SK-N-DZ (cell line): ENCODE measurements around the gene VWDE.
A peak's percentile ranks its signal among the peaks of the same experiment; 100 is the strongest.

Experiments used
- DNase-seq: peaks from one replicate; pipeline ENCODE4 v3.0.0-alpha.2; 2015; ENCODE audit warnings: low spot score

Gene VWDE

DNA sequence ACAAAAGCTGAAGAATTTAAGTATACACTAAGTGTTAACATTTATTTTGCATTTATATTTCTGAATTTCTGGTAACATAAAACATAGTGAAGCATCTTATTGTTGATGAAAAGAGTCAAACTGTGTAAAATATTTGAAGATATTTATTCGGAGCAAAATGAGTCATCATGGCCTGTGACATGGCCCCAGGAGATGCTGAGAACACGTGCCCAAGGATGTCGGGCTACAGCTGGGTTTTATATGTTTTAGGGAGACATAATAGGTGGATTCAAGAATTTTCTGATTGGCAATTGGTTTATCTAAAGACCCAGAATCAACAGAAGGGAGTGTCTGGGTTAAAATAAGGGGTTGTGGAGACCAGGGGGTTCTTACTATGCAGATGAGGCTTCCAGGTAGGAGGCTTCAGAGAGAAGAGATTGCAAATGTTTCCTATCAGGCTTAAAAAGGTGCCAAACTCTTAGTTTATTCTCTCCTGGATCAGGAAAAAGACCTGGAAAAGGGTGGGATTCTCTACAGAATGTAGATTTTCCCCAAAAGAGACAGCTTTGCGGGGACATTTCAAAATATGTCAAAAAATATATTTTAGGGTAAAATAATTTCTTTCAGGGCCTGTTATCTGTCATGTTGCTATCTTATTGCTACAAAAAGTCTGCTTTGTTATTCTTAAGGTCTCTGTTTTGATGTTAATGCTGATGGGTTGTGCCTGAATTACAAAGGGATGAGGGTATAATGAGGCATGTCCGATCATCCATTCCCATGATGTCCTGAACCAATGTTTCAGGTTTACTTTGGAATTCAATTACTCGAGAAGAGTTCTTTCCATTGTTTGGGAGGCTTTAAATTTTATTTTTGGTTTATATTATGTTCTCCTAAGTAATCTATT lies 74.5 kb downstream of the VWDE start:
- DNase-seq: no peak

DNA sequence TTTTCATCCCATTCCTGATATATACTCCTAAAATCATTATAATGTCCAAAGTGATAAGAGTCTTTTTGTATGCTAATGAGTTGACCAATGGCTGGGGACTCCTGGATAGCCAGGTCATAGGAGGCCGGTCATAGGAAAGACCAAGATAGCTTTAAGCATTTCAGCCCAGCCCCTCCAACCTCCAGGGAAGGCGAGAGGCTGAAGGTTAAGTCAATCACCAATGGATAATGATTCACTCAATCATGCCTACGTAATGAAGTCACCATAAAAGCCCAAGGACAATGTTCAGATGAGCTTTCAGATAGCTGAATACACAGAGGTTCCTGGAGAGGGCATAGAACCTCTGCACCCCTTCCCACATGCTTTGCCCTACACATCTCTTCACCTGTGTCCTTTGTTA lies 75.7 kb downstream of the VWDE start:
- DNase-seq: no peak

GRCh38 chr7:12325646-12326045 lies 78.0 kb downstream of the VWDE start:
- no peak for DNase-seq

DNA sequence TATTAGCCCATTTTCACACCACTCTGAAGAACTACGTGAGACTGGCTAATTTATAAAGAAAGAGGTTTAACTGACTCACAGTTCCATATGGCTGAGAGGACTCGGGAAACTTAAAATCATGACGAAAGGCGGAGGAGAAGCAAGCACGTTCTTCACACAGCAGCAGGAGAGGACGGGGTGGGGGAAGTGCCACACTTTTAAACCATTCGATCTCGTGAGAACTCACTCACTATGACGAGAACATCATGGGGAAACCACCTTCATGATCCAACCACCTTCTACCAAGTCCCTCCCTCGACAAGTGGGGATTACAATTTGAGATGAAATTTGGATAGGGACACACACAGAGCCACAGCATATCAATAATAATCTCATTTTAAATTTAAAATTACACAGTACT lies 80.2 kb downstream of the VWDE start:
- no peak for DNase-seq

DNA sequence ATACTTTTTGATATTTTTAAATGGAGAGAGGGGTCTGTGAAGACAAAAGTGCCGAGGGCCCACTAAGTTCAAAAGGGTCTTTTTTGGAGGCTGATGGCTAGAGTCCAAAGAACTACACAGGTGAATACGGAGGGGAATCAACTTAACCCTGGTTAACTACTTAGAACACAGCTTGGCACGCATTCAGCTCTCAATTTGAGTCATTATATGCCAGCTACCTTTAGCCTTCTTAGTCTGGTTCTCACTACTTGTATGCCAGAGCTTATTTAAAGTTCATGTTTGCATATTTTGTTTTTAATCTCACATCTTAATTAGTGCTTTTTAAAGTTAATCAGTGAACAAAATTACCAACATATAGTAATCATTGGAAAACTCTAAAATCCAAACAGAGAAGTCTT lies 80.8 kb downstream of the VWDE start:
- DNase-seq: no peak

DNA sequence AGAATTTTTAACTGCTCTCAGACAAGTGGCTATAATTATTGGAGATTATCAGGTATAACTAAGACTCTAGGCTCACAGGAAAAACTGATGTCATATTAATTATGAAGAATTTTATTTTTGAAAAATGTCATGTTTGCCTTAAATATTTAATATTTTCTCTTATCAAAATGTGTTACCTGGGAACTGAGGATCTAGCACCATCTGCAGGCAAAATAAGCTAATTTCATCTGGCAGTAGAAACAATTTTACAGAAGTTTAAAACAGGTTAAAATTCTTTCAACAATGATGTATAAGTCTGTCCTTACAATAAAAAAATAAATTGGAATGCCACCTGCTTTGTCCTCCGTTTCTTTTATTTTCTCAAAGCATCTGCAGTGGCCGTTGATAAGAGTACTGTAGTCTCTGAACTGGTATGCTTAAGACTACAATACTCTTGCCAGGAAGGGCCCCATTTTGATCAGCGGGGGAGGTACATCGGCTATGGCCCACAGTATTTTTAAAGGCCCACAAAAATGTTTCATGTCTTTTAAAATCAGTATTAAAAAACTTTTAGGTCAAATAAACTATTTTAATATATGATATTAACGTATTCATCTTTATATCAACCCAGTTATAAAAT lies 81.3 kb downstream of the VWDE start:
- DNase-seq: peak; percentile 20

DNA sequence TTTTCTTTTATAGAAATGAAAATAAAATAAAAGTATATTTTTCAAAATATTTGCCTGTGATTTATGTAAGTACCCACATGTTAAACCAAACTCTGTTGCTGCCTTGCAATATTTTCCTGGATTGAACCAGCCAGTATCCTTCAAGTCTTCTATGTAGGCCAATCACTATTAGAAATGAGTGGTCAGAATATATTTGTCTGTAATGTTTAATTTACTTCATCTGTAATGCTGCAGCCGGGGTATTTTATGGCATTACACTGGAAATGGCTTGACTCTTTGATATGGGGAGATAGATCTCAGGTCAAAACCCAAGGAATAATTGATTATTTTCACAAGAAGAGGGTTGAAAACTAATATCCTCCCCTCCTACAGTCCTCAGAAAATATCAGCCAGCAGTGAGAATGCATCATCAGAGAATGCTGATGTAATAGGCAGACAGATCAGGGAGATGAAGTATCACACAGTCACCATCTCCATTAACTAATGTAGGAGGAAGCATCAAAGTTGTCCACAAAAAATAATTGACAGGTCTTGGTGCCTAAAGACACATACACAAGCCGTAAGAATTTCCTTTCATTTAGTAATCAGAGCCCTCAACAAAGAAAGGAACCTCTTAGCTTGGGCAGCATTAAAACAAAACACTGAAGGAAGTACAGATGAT lies 82.5 kb downstream of the VWDE start:
- DNase-seq: no peak

- DNase-seq: no peak
Measured at GRCh38 chr7:12320241-12320986, 83.3 kb downstream of the VWDE start.

GRCh38 chr7:12317675-12318074 lies 86.0 kb downstream of the VWDE start:
- no peak for DNase-seq

- DNase-seq: no peak
Measured at GRCh38 chr7:12316925-12317324, 86.7 kb downstream of the VWDE start.

- no peak for DNase-seq
Measured at GRCh38 chr7:12315049-12315448, 88.6 kb downstream of the VWDE start.

- no peak for DNase-seq
Measured at GRCh38 chr7:12314199-12314598, 89.5 kb downstream of the VWDE start.

DNA sequence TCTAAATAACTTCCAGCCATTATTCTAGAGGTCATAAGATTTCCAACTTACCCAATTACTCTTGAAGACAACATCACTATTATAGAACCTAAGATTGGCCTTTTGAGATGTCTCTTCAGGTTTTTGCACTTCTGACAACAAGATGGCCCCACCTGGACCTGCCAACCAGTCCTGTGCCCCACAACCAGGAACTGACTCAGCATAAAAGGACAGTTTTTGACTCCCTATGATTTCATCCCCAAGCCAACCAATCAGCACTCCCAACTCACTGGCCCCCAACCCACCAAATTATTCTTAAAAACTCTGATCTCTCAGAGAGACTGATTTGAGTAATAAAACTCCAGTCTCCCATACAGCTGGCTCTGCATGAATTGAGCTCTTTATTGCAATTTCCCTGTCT lies 98.2 kb downstream of the VWDE start:
- no peak for DNase-seq

DNA sequence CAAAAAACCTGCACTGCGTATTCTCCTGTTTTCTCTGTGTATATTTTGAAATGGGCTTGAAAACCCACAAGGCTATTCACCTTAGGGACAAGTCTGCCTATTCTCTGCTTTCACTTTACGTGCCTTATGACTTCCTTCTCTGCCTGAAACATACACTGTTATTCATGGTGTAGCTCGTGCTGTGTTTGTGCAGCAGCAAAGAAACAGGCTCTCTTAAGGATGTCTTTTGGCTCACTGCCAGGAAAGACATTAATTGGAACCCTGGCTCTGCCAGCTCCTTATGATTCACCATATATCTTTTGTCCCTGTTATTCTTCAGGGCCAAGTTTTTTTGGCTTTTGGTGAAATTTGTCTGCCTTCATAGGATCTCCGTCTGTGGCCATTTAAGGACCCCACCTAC lies 100.2 kb downstream of the VWDE start:
- DNase-seq: peak; percentile 37

DNA sequence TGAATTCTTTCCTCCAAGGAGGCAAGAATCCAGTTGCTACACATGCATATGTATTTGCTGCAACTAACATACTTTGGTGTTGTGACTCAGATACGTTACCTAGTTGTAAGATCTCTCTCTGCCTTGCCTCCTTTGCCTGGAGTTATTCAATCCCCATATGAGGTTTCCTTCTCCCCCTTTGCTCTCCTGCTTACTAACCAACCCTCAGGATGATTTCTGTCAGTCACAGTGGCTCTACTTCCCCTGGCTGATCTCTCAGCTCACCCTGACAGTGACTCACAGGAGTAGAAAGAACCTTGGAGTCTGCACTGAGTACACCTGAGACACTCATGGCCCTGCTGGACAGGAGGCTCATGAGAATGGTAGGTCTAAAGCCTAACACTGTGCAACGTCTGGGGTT lies 100.6 kb downstream of the VWDE start:
- DNase-seq: no peak

DNA sequence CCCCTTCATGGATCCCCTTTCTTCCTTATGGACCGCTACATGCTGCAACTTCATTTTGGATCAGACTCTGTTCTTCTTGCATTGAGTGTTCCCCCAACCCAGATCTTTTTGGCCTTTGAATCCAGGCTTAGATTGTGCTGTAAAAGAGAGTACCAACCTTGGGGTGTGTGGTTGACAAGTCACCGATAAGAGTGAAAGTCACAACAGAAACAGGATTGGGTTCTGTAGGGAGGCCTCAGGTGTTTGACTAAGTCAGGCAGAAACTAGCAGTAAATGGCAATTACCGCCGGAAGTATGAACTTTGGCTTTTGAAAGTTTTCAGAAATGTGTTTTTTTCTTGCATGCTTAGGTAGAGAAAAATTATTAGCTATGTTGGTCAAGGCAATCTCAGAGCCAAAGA lies 103.2 kb downstream of the VWDE start:
- DNase-seq: no peak

- DNase-seq: no peak
Measured at GRCh38 chr7:12299367-12299766, 104.3 kb downstream of the VWDE start.

DNA sequence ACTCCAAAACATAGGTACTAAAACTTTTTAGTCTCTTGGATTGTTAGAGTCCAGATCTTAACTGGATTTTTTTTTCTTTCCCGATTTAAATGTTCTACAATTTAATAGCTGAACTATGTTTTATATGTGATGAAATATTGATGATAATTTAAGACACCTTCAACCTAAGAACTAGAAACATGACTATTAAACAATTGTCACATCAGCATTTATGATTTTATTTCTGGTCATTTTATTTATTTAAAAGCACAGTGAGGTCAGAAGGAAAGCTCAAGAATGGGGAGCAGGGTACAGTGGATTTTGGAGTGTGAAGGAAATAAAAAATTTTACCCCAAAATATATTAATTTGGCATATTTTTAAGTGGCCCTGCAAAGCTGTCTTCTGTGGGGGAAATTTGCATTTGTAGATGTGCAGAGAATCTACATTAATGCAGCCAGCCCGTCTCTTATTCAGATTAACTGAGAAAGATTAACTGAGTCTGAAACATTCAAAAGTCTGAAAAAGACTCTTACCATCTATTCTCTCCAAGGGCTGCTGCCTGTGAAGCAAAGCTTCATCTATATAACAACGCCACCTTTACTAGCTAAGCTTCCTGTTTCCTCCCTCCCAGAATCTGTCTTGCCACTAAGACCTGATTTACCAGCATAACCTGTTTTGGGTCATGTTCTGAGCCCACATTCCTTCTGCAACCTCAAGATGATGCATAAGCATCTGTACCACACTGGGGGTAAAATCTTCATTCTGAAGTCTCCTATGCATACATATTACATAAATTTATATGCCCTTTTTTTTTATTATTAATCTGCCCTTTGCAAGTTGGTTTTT lies 106.2 kb downstream of the VWDE start:
- DNase-seq: no peak

- DNase-seq: no peak
Measured at GRCh38 chr7:12296051-12296570, 107.6 kb downstream of the VWDE start.

- DNase-seq: no peak
Measured at GRCh38 chr7:12294701-12295100, 109.0 kb downstream of the VWDE start.

- DNase-seq: no peak
Measured at GRCh38 chr7:12291870-12292269, 111.8 kb downstream of the VWDE start.
